Measurements from ENCODE around the gene SHISA7.

SHISA7 gene

DNA sequence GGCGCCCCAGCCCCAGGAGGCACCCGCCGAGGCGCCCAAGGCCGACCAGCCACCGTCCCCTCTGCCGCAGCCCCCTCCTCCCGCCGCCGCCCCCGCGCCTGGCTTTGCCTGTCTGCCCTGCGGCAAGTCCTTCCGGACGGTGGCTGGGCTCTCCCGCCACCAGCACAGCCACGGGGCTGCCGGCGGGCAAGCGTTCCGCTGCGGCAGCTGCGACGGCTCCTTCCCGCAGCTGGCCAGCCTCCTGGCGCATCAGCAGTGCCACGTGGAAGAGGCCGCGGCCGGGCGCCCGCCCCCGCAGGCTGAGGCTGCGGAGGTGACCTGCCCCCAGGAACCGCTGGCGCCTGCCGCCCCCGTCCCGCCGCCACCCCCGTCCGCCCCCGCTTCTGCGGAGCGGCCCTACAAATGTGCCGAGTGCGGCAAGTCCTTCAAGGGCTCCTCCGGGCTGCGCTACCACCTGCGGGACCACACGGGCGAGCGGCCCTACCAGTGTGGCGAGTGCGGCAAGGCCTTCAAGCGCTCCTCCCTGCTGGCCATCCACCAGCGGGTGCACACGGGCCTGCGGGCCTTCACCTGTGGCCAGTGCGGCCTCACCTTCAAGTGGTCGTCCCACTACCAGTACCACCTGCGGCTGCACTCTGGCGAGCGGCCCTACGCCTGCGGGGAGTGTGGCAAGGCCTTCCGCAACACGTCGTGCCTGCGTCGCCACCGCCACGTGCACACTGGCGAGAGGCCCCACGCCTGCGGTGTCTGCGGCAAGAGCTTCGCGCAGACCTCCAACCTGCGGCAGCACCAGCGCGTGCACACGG lies 39.3 kb upstream of the SHISA7 start:
- DNase-seq (ENCODE audit: low spot score): no peak

GRCh38 chr19:55481794-55482155 lies 38.7 kb upstream of the SHISA7 start:
- no peak for DNase-seq (ENCODE audit: low spot score)

GRCh38 chr19:55481148-55481793 lies 38.2 kb upstream of the SHISA7 start:
- no peak for DNase-seq (ENCODE audit: low spot score)

DNA sequence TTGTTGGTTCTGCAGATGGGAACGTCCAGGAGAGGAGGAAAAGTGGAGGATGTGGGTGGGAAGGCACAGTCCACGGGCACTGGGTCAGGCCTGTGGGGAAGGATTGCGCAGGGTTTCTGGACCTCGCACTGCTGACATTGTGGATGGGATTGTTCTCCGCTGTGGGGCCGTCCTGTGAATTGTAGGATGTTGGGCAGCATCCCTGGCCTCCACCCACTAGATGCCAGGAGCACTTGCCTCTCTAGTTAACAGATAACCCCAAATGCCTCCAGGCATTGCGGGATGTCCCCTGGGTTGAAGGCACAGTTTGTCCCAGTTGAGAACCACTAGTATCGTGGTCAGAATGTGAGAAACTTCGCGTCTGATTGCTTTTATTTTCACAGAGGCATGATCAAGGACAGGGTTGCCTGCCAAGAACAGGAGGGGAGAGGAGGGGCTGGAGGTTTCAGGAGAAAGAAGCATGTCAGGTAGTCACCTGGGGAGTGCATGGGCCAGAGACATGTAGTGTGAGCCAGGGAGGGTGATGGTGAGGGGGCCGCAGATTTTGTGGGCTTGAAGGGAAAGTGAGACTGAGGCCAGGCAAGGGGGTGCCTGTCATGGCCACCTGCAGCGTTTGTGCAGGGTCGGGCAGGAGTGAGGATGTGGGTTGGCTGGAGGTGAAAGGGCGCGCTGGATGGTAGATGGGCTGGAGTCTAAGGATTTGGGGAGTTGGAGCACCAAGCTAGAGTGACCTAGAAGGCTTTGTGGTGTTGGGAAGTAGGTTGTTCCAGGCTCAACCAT lies 36.5 kb upstream of the SHISA7 start:
- no peak for DNase-seq (ENCODE audit: low spot score)

- no peak for DNase-seq (ENCODE audit: low spot score)
Measured at GRCh38 chr19:55479045-55479444, 35.9 kb upstream of the SHISA7 start.

DNA sequence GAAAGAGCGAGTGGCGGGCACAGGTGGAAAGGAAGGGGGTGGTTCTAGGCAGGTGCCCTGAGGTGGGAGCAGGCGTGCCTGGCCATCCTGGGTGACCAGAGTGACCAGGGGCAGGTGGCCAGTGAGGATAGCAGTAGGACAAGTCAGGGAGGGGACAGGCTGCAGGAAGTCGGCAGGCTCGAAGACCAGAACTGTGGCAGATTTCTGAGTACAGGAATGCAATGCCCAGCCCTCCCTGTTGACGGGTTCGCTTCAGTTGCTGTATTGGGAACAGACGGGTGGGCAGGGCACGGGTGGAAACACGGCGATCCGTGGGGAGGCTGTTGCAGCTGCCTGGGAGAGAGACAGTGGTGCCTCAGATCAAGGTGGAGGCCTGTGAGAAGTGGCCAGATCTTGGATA lies 35.3 kb upstream of the SHISA7 start:
- no peak for DNase-seq (ENCODE audit: low spot score)

DNA sequence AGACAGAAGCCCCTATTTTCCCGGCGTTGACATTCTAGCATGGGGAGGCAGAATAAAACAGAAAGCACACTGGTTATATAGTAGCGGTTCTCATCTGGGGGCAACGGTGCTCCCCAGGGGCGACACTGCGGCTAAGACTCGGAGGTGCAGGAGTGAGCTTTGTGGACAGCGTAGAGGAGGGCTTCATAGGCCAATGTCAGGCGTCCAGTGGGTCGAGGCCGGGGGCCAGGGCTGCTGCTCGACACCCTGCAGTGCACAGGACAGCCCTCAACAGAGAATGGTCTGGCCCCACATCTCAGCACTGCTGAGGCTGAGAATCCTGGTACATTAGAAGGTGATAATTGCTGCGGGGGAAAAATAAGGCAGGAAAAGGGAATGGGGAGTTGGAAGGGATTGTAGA lies 34.8 kb upstream of the SHISA7 start:
- no peak for DNase-seq (ENCODE audit: low spot score)

GRCh38 chr19:55476100-55476775 lies 33.1 kb upstream of the SHISA7 start, which contains the start of gene ZNF628:
ZNF628 (plus strand) TSS chr19:55476617; CDS start chr19:55479911, 3,294 bp downstream.
- DNase-seq (ENCODE audit: low spot score): peak; percentile 98

DNA sequence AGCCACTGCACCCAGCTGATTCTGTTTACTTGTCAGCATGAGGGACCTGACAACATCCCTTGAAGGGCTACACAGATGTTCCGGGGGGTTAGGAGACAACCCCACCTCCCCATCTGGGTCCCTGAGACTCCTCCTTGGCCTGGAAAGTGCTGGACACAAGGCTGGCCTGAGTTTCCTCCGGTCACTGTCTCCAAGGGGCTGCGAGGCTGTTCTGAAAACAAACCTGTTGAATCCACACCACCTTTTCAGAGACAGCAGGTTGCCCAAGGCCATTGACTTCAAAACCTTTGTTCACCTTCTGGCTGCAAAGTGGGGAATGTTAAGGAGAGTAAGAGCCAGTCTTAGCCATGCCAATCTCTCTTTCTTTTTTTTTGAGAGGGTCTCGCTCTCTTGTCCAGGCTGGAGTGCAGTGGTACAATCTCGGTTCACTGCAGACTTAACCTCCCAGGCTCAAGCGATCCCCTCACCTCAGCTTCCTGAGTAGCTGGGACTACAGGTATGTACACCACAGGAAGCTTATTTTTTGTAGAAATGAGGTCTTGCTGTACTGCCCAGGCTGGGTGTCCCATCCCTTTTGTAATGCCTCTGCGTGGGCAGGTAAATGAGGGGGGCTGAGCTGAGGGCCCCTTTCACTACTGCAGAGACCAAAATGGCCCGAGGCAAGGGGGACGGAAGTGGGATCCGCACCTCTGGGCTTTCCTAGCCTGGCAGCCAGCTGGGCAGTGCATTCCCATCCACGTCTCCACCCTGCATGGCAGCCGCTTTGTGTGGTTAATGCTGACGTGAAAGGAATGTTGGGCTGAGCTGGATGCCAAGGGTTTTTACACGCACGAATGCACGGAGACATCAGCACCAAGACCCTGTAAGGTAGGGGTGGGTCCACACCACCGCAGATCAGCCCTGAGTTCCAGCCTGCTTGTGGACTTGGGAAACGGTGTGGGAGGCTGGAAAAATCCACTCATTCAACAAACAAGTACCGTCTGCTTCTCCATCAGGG lies 31.5 kb upstream of the SHISA7 start:
- DNase-seq (ENCODE audit: low spot score): no peak

DNA sequence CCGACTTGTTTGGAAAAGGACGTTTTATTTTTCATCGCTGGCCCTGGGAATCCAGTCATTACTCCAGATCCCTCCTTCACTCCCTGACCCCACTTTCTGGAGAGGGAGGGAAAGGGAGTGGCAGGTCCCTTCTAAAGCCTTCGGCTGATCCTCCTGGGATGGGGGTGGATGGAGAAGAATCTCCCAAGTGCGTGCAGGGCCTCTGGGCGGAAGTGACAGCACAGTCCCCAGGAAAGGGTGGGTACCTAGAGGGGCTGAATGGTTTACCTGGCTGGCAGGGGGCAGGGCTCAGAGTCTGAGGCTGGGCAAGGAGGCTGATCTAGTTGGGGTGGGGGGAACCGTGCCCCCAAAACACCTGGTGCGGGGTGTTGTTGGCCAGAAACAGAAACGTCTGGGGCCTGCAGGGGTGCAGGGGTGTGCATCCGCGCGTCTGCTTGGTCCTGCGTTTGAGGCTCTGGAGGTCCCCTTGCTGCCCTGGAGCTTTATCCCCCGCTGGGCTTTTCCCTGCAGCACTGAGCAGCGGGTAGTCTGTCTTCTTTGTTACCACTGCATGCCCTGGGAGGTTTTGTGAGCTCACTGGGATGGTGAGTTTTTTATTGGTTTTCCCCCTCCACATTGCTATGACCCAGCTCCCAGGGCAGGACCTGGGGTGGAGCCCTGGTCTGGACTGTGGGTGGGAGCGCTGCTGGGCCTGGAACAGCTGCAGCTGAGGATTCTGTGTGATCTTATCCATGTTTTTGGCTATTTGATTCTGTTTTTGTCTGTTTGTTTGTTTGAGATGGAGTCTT lies 30.3 kb upstream of the SHISA7 start:
- DNase-seq (ENCODE audit: low spot score): no peak

DNA sequence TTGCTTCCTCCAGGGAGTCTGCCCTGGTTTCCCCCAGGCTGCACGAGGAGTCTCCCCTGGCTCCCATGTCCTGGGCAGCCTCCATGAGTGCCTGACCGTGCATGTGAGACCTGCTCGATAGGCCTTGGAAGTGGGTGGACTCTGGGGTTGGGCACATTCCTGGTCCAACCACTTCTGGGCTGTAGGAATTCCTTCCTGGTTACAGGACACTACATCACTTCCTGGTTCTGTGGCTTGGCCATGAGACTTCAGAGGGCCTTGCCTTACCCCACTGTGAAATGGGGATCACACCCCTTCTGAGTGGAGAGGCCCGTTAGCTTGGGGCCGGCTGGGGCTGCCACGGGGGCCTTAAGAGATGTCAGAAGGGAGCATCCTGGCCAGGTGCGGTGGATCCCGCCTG lies 29.4 kb upstream of the SHISA7 start:
- no peak for DNase-seq (ENCODE audit: low spot score)

GRCh38 chr19:55471266-55471665 lies 28.2 kb upstream of the SHISA7 start:
- DNase-seq (ENCODE audit: low spot score): no peak

- no peak for DNase-seq (ENCODE audit: low spot score)
Measured at GRCh38 chr19:55468054-55468393, 24.9 kb upstream of the SHISA7 start.

- DNase-seq (ENCODE audit: low spot score): peak; percentile 53
Measured at GRCh38 chr19:55467236-55468053, 24.3 kb upstream of the SHISA7 start.

DNA sequence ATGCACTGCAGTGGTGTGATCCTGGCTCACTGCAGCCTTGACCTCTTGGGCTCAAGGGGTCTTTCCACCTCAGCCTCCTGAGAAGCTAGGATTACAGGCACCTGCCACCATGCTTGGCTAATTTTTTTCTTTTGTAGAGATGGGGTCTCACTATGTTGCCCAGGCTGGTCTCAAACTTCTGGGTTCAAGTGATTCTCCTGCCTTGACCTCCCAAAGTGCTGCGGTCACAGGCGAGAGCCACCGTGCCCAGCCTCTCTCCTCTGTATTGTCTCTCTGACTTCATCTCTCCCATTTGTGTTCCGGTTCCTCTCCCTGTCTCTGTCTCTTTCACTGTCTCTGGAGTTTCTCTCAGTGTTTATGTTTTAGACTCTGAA lies 23.1 kb upstream of the SHISA7 start:
- DNase-seq (ENCODE audit: low spot score): no peak

- DNase-seq (ENCODE audit: low spot score): no peak
Measured at GRCh38 chr19:55465460-55466240, 22.6 kb upstream of the SHISA7 start.

DNA sequence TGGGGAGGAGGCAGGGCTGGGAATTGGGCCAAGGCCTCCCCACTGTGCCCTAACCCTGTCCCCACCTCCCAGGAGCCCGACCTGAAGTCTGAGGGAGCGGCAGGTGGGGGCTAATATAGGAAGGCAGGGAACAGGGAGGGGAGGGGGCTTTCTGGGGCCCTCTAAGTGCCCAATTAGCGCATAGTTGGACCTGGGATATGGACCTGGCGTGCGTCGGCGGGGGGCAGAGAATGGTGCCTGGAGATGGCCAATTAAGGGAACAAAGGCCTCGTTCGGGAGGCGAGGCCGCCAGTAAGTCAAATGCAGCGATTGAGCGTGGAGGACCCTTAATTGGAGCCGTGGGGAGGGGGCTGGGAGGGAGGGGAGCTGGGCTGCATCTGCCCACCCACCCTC lies 21.6 kb upstream of the SHISA7 start, which contains the start of gene C19orf85:
C19orf85 (minus strand) TSS at position 90 of the 393 bp plus-strand sequence. CDS start 197 bp downstream, outside the sequence.
- no peak for DNase-seq (ENCODE audit: low spot score)

- no peak for DNase-seq (ENCODE audit: low spot score)
Measured at GRCh38 chr19:55464039-55464661, 21.1 kb upstream of the SHISA7 start.
